ENCODE measurements around the gene SLC25A22. TPM values are rescaled to one million over a fixed set of nuclear protein-coding genes. Genes with fewer than 3 reads are reported as not detected.

The SLC25A22 gene
- total RNA-seq, 4 donors from 2014 or later, result 5.2 to 14.5 (median 6.9) TPM

DNA sequence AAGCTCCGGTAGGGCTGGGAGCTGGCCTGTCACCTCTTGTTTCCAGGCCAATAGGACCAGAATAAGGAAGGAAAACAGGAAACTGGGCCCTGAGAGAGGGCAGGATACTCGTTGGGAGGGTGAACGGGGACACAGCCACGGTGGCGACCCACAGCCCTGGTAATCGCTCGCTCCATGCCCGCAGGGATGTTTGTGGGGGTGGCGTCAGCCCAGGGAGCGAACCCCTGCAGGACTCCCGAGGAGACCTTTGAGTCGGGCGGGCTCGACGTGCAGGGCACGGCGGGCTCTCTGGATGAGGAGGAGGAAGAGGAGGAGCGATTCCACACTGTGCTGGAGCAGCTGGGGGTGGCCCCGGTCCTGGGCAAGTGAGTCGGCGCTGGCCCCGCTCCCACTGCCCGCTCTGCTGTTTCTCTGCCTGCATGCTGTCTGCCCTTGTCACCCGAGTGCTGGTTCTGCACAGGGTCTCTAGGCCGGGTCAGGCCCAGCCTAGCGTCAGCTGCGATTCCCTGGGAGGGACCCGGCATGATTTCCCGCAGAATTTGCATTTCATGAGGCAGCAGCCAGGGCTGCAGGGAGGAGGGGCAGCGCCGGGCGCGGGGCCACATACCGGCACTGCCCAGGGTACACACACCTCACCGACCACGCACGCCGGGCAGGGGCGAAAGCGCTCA lies 31.2 kb upstream of the SLC25A22 start:
- no peaks in the 10 kb centered on the region for H3K9me3 ChIP-seq
- H3K36me3 ChIP-seq, result peaks cover 0 to 19% of the 10 kb centered on the region in 2 donors
- peaks cover 83% of the 10 kb centered on the region for H3K27me3 ChIP-seq
- no CpG with 5 or more reads among the region's 40 CpGs for WGBS, 2 donors (ENCODE audit: low coverage in 1 of 2)
- peaks cover 0 to 84% (median 48%) of the 10 kb centered on the region in 3 donors for H3K4me1 ChIP-seq
- TF ChIP-seq, protein P1, sequence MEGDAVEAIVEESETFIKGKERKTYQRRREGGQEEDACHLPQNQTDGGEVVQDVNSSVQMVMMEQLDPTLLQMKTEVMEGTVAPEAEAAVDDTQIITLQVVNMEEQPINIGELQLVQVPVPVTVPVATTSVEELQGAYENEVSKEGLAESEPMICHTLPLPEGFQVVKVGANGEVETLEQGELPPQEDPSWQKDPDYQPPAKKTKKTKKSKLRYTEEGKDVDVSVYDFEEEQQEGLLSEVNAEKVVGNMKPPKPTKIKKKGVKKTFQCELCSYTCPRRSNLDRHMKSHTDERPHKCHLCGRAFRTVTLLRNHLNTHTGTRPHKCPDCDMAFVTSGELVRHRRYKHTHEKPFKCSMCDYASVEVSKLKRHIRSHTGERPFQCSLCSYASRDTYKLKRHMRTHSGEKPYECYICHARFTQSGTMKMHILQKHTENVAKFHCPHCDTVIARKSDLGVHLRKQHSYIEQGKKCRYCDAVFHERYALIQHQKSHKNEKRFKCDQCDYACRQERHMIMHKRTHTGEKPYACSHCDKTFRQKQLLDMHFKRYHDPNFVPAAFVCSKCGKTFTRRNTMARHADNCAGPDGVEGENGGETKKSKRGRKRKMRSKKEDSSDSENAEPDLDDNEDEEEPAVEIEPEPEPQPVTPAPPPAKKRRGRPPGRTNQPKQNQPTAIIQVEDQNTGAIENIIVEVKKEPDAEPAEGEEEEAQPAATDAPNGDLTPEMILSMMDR (IDR thresholded peaks at IDR 0.05), result no peak
- no peak for TF ChIP-seq POLR2A (IDR thresholded peaks at IDR 0.05)
- TF ChIP-seq EP300 (IDR thresholded peaks at IDR 0.05), result no peak
- no peak for TF ChIP-seq POLR2AphosphoS5 (IDR thresholded peaks at IDR 0.05)
- peak; percentile 1 for ATAC-seq
- peak overlapping the region in 3 of 4 donors; percentile 39 to 67 (median 60) for H3K27ac ChIP-seq
- peak overlapping the region in 1 of 2 donors; percentile 47 for H3K4me3 ChIP-seq

DNA sequence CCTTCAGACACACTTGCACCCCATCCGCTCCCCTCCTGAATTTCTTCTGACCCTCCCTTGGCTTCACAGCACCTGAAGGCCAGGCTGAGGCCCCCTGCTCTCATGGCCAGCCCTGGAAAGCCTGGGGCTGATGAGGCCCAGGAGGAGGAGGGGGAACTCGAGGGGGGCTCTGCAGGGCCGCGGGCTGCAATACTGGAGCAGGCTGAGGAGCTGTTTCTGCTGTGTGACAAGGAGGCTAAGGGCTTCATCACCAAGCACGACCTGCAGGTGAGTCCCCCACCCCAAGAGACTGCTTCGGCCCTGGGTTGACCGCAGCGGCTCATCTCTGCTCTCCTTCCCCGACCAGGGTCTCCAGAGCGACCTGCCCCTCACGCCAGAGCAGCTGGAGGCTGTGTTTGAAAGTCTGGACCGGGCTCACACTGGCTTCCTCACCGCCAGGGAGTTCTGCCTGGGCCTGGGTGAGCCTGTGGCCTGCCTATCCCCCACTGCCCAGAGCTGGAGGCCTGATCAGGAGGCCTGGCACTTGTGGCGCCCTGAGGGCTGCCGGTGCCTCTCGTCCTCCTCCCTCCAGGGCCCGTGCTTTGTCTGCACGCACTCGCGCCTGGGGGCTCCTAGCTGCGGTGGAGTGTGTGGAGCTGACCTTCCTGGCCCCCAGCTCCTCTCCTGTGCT lies 30.6 kb upstream of the SLC25A22 start:
- H3K4me1 ChIP-seq, result peaks cover 0 to 77% (median 42%) of the 10 kb centered on the region in 3 donors
- H3K27me3 ChIP-seq, result peaks cover 88% of the 10 kb centered on the region
- peaks cover 0 to 25% of the 10 kb centered on the region in 2 donors for H3K36me3 ChIP-seq
- peak overlapping the region in 1 of 2 donors; percentile 47 for H3K4me3 ChIP-seq
- 100% methylated on average over 1 to 2 of the region's 21 CpGs for WGBS, 2 donors (ENCODE audit: low coverage in 1 of 2)
- no peak for ATAC-seq
- H3K27ac ChIP-seq, result peak overlapping the region in 3 of 4 donors; percentile 14 to 67 (median 60)
- no peaks in the 10 kb centered on the region for H3K9me3 ChIP-seq
- TF ChIP-seq POLR2A (IDR thresholded peaks at IDR 0.05), result no peak
- TF ChIP-seq, protein P1 (IDR thresholded peaks at IDR 0.05), result no peak
- TF ChIP-seq EP300 (IDR thresholded peaks at IDR 0.05), result no peak
- TF ChIP-seq POLR2AphosphoS5 (IDR thresholded peaks at IDR 0.05), result no peak

DNA sequence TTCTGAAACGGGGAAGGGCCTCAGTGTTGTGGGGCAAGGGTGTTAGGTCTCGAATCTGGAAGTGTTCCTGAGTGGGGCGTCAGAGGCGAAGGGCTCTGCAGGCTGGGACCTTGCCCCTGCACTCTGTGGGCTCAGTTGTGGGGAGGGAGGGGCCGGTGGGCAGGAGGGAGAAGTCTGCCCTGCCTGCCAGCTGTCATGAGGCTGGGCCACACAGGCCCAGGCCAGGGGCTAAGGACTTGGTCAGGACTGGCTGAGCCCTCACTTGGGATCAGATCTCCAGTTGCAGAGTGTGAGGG lies 29.8 kb upstream of the SLC25A22 start, which contains the start of gene CRACR2B:
Gene CRACR2B (plus strand): TSS at position 23 of the 296 bp plus-strand sequence. CDS start 689 bp downstream, outside the sequence.
- Histone ChIP-seq H3K27me3 (peaks cover 88% of the 10 kb centered on the region), H3K4me3 (peak within 1 kb of the TSS in 1 of 2 donors; percentile 47), H3K36me3 (peaks cover 0 to 33% of the 10 kb centered on the region in 2 donors), H3K9me3 (no peaks in the 10 kb centered on the region), H3K4me1 (peaks cover 0 to 73% (median 39%) of the 10 kb centered on the region in 3 donors), H3K27ac (peak within 1 kb of the TSS in 3 of 4 donors; percentile 53 to 67 (median 60))
- whole genome bisulfite sequencing, 2 donors (ENCODE audit: low coverage in 1 of 2), result 13% methylated on average over 1 of the region's 5 CpGs; no CpG with 5 or more reads in 1 of the 2 donors
- ATAC-seq, result no peak
- TF ChIP-seq EP300 (IDR thresholded peaks at IDR 0.05), result no peak
- TF ChIP-seq, protein P1 (IDR thresholded peaks at IDR 0.05), result no peak
- TF ChIP-seq POLR2A (IDR thresholded peaks at IDR 0.05), result no peak
- no peak for TF ChIP-seq POLR2AphosphoS5 (IDR thresholded peaks at IDR 0.05)

DNA sequence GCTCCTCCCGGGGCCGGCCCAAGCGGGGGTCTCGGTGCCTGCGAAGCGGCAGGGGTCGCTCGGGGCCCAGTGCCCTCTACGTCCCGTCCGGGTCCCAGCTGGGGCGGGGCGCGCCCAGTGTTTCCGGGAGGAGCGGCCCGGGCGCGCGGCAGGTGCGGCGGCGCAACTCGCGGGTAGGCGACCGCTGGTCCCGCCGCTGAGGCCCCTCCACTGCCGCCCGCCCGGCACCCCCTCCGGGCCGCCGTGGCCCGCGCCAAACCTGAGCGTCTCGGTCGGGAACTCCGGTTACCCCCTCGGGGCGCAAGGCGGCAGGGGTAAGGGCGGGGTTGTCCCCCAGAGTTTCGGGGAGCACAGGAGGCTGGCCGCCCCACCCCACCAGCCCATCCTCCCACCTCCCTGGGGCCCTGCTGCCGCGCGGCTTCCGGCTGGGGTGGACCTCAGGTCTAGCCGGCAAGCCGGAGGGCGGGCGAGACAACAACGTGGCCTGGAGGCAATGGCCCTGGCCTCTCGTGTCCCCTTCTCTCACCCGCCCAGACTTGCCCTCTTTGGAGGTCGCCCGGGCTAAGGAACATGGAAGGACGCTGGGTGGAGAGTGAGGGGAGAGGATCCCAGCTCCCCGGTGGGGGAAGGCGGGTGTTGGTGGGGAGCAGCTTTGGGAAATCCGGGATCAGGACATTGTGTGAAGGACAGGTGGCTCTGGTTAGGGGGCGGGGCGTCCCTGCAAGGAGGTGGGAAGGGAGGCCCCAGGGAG lies 29.2 kb upstream of the SLC25A22 start:
- Histone ChIP-seq H3K4me3 (peak overlapping the region in 1 of 2 donors; percentile 46), H3K9me3 (no peaks in the 10 kb centered on the region), H3K4me1 (peaks cover 0 to 70% (median 36%) of the 10 kb centered on the region in 3 donors), H3K27me3 (peaks cover 86% of the 10 kb centered on the region), H3K27ac (peak overlapping the region in 3 of 4 donors; percentile 53 to 67 (median 60)), H3K36me3 (peaks cover 0 to 39% of the 10 kb centered on the region in 2 donors)
- ATAC-seq, result no peak
- TF ChIP-seq, protein P1 (IDR thresholded peaks at IDR 0.05), result no peak
- no peak for TF ChIP-seq POLR2AphosphoS5 (IDR thresholded peaks at IDR 0.05)
- no peak for TF ChIP-seq POLR2A (IDR thresholded peaks at IDR 0.05)
- no peak for TF ChIP-seq EP300 (IDR thresholded peaks at IDR 0.05)
- 11 to 40% methylated on average over 2 of the region's 66 CpGs for WGBS, 2 donors (ENCODE audit: low coverage in 1 of 2)
